AG04449 (cell line): ENCODE measurements around the gene MGAT1.
"Not testable (repeated sequence)": the region's sequence is repeated elsewhere in the genome, so short reads cannot be mapped to it uniquely, and the experiment has no call there.

Experiments
- CTCF ChIA-PET: fragments of 350-600 bp; formaldehyde crosslinking; extraction: SDS; loops from one replicate; lab custom pipeline; 2021; ENCODE audit warnings: antibody characterized with exemption; lab: Yijun Ruan, JAX
- POLR2A ChIA-PET: fragments of 400-600, 350-600 bp; formaldehyde crosslinking; extraction: SDS; loops from one replicate; lab custom pipeline; 2020; ENCODE audit warnings: antibody characterized with exemption, inconsistent platforms; lab: Yijun Ruan, JAX
- DNase-seq: peaks from one replicate; pipeline ENCODE4 v3.0.0-alpha.2; 2010; ENCODE audit warnings: low read depth, low spot score
- H3K4me3 ChIP-seq: 2 replicates; pipeline ENCODE4 v1.5.1; 2011; ENCODE audit warnings: low read depth, mild to moderate bottlenecking, control low read depth, low read length
- TF ChIP-seq, protein P1 (sequence below): IDR thresholded peaks from one replicate; pipeline ENCODE4 v1.5.1; 2011; ENCODE audit warnings: mild to moderate bottlenecking, moderate library complexity, low read length, control low read depth, inconsistent platforms; ENCODE audit not compliant: insufficient read depth; ENCODE audit errors: missing control alignments

The MGAT1 gene

DNA sequence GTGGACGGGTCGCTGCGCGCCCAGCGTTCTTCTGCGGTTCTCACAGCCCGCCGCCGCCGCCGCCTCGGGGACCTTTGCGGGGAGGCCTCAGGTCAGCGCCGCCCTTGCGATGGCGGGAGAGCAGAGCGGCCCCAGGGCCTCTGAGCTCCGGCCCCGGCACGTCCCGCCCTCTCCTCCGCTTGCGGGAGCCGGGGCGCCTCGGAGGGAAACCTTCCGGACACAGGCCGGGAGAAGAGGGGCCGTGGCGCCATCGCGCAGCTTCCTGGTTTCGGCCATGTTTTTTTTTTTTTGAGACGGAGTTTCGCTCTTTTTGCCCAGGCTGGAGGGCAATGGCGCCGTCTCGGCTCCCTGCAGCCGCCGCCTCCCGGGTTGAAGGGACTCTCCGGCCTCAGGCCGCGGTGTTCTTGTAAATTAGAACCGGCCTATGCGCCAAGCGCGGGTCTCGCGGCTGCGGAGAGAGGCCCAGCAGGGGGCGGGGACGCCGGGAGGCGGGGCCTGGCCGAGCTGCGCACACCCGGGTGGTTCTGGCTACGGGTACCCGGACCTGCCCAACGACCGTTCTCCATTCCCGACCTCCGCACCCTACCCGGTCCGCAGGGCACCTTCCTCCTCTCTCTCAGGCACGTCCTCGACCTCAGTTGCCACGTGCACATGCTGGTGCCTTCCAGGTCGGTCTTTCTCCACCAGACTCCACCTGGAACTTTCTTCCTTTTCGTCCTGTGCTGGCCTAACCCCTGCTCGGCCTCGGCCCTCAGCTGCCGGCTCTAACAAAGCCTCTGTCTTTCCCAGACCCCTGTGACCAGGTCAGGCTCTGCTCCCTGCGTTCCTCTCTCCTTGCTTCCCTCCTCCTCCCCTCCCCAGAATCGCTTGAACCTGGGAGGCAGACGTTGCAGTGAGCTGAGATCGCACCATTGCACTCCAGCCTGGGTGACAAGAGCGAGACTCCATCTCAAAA is 28.8 kb upstream of the MGAT1 start:
- ChIA-PET POLR2A (interaction anchor here (0.6 to 2.4 kb wide), 6 partner anchors 8 to 418 kb away, joined by 3 to 10 read pairs (median 6); no protein-coding TSS in a partner anchor), CTCF (interaction anchor here (0.5 to 2.9 kb wide), 10 partner anchors 9 to 321 kb away, joined by 3 to 7 read pairs (median 4); no protein-coding TSS in a partner anchor)
- H3K4me3 ChIP-seq: peak overlapping the region; percentile 95
- DNase-seq: no peak
- TF ChIP-seq, protein P1, sequence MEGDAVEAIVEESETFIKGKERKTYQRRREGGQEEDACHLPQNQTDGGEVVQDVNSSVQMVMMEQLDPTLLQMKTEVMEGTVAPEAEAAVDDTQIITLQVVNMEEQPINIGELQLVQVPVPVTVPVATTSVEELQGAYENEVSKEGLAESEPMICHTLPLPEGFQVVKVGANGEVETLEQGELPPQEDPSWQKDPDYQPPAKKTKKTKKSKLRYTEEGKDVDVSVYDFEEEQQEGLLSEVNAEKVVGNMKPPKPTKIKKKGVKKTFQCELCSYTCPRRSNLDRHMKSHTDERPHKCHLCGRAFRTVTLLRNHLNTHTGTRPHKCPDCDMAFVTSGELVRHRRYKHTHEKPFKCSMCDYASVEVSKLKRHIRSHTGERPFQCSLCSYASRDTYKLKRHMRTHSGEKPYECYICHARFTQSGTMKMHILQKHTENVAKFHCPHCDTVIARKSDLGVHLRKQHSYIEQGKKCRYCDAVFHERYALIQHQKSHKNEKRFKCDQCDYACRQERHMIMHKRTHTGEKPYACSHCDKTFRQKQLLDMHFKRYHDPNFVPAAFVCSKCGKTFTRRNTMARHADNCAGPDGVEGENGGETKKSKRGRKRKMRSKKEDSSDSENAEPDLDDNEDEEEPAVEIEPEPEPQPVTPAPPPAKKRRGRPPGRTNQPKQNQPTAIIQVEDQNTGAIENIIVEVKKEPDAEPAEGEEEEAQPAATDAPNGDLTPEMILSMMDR: peak; percentile 4

GRCh38 chr5:180830253-180831138 is 27.9 kb upstream of the MGAT1 start:
- TF ChIP-seq, protein P1: no peak
- POLR2A ChIA-PET: interaction anchor here (1.3 to 2.4 kb wide), 4 partner anchors 12 to 45 kb away, joined by 4 to 10 read pairs (median 8); no protein-coding TSS in a partner anchor
- DNase-seq: no peak
- CTCF ChIA-PET: interaction anchor here (0.7 to 2.9 kb wide), 8 partner anchors 9 to 46 kb away, joined by 3 to 7 read pairs (median 4); no protein-coding TSS in a partner anchor
- H3K4me3 ChIP-seq: peak overlapping the region; percentile 95

DNA sequence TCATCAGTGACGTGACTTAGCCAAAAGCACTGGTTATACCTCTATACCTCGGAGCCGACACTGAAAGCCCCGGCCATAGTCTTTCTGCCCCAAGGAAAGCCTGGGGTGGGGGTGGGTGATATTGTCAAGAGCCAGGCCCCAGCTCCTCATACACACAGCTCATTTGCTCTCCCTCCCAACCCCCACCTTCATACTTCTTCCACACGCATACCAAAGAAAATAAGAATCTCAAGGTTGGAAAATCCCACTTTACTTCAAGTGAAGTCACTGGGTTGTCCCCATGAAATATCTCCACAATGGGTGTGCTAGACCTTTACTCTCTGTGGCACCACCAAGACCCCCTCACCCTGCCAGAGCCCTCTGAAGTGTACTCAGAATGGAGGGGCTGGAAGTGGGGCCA is 27.1 kb upstream of the MGAT1 start:
- DNase-seq: no peak
- peak overlapping the region; percentile 95; the same call in 1 of the 2 replicates for H3K4me3 ChIP-seq
- CTCF ChIA-PET: interaction anchor here (1.7 to 2.9 kb wide), 2 partner anchors 9 to 45 kb away, joined by 5 to 7 read pairs; no protein-coding TSS in a partner anchor
- POLR2A ChIA-PET: interaction anchor here (2.4 kb wide), 1 partner anchor 30 kb away, joined by 7 read pairs; no protein-coding TSS in a partner anchor
- TF ChIP-seq, protein P1: no peak

DNA sequence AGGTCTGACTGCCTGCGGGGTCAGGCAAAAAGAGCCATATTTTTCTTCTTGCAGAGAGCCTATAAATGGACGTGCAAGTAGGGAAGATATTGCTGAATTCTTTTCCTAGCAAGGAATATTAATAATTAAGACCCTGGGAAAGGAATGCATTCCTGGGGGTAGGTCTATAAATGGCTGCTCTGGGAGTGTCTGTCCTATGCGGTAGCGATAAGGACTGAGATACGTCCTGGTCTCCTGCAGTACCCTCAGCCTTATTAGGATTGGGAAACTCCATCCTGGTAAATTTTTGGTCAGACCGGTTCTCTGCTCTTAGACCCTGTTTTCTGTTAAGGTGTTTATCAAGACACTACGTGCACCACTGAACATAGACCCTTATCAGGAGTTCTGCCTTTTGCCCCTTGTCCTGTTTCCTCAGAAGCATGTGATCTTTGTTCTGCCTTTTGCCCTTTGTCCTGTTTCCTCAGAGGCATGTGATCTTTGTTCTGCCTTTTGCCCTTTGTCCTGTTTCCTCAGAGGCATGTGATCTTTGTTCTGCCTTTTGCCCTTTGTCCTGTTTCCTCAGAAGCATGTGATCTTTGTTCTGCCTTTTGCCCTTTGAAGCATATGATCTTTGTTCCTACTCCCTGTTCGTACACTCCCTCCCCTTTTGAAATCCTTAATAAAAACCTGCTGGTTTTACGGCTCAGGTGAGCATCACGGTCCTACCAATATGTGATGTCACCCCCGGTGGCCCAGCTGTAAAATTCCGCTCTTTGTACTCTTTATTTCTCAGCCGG is 26.3 kb upstream of the MGAT1 start:
- ChIA-PET POLR2A (interaction anchor here (2.4 kb wide), 1 partner anchor 29 kb away, joined by 7 read pairs; no protein-coding TSS in a partner anchor), CTCF (interaction anchor here (1.2 to 2.9 kb wide), 3 partner anchors 8 to 44 kb away, joined by 3 to 7 read pairs (median 5); no protein-coding TSS in a partner anchor)
- not testable (repeated sequence) for DNase-seq, H3K4me3 ChIP-seq

DNA sequence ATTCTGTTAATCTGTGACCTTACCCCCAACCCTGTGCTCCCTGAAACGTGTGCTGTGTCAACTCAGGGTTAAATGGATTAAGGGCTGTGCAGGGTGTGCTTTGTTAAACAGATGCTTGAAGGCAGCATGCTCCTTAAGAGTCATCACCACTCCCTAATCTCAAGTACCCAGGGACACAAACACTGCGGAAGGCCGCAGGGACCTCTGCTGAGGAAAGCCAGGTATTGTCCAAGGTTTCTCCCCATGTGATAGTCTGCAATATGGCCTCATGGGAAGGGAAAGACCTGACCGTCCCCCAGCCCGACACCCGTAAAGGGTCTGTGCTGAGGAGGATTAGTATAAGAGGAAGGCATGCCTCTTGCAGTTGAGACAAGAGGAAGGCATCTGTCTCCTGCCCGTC is 24.8 kb upstream of the MGAT1 start:
- POLR2A ChIA-PET, CTCF ChIA-PET, H3K4me3 ChIP-seq, DNase-seq: not testable (repeated sequence)

- no peak for DNase-seq
- no peak overlapping the region for H3K4me3 ChIP-seq
- POLR2A ChIA-PET: interaction anchor here (0.7 kb wide), 1 partner anchor 34 kb away, joined by 3 read pairs; no protein-coding TSS in a partner anchor
- TF ChIP-seq, protein P1: no peak
- CTCF ChIA-PET: interaction anchor here (0.9 to 2.3 kb wide), 2 partner anchors 8 to 11 kb away, joined by 3 to 6 read pairs; no protein-coding TSS in a partner anchor
Measured at GRCh38 chr5:180825768-180826525, 23.3 kb upstream of the MGAT1 start.
